GM21786 (cell line): Measurements from ENCODE around the gene C5orf22.
"Not testable (repeated sequence)": the region's sequence is repeated elsewhere in the genome, so short reads cannot be mapped to it uniquely, and the experiment has no call there.

Source experiments
- ATAC-seq: cut with Tn5 transposase; IDR thresholded peaks from one replicate; pipeline ENCODE4 v1.9.1; 2021; ENCODE audit not compliant: unreplicated experiment

Gene C5orf22

DNA sequence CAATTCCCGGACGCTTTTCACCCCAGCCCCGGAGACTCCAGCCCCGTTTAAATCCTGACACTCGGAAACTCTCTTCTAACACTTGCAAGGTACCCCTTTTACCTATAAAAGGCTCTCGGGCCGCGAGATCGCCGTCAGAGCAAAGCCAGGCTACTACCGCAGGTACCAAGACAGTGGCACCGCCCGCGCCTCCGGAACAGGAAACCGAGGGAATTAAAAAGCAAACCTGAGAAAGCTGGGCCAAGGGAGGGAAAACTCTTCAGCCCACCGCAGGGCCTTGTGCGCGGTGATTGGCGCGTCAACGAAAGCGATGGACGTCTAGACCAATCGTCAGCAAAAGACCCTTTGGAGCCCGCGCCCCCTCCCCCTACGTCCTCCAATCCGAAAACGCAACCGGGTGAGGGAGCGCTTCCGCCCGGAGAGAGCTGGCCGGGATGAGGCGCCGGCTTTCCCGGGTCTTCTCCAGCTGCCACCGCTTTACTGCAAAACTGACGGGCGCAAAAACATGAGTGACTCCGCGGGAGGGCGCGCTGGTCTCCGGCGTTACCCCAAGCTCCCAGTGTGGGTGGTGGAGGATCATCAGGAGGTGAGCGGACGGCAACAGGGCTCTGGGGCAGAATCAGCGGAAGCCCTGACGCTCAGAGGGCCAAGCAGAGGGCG is at the start of gene C5orf22, which contains the start of gene DROSHA:
Gene C5orf22, plus strand, starts transcription at position 414 of the 660 bp plus-strand sequence. Its CDS starts 92 bp downstream, at position 506.
Gene DROSHA, minus strand, starts transcription at position 206 of the 660 bp plus-strand sequence. CDS start 3,034 bp downstream, outside the sequence.
- peak; percentile 90 for ATAC-seq

DNA sequence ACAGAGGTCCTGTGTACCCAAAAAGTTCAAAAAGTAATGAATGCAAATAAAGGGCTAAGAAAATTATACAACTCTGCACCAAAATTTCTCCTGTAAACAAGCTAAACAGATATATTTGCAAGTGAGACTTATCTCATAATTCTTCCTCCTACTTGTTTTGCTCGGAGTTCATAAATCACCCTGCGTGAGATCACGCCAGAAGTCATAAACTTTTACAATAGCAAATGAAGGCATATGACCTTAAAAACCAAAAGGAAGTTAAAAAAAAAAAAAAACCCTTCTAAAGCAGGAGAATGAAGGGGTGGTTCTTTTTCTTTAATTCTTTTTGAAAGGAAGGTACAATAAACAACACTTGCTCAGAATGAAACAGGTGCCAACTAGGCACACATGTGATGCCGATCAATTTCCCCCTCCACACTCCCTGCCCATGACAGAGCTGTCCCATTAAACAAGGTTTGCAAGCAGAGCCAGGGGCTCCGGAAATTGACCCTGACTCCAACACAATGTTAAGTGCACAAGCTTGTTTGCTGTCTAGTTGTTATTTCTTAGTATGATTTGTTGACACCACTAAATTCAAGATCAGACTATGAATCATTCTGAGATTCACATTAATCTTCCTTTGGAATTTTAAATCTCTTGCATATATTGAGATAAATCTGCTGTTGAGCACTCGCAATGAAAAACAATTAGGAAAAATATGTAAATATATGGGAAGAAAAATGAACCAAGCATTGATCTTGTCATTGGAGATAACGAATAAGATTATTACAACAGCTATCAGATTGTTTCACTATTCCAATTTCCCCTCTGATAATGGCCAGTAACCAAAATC is 46.5 kb upstream of the C5orf22 start:
- no peak for ATAC-seq

DNA sequence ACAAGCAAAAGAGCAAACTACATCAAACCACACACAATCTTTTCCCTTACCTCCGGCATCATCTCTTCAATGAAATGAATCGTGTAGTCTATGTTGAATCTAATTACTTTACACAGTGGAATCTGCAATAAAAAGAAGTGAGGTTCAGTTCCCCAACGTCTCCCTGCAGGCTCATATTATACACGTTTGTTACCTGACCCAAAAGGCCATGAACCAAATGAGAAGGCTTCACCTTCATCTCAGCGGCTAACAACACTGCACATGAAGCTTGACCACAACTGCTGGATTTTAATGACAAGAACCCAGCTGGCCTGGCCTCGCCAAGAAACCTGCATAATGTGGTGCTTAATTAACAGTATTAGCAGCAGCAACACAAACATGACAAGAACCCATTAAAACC is 45.7 kb upstream of the C5orf22 start:
- no peak for ATAC-seq

DNA sequence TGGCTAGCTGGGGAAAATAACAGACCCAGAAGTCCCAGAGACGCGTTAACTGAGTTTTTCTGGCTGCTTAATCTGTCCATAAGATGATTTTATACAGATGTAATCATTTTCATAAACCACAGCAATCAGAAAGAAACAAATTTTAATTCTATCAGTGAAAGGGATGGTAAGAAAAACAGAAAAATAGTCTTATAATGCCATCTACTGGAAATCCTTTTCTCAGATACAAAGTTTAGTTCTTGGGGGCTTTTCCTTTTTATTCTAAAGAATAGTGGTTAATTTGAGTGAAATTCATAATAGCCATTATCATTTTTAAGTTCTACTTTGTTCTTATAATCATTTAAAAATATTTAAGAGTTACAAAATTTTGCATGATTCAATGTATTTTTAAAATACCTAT is 44.6 kb upstream of the C5orf22 start:
- ATAC-seq: no peak

DNA sequence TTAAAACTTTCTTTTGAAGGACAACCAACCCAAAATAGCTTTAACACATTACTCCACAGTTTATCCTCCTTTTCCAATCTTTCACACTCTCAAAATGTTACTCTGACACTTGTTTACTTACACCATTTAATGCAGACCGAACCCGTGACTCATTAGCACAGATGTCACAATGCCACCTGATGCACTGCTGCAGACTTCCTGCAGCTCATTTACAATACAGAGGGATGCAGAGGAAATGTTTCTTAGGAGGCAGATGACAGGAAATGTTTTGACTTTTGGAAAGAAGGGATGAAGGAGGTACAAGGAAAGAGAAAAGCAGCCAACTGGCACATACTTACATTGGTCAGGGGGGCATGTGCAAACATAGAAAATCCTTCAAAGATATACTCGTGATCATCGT is 39.2 kb upstream of the C5orf22 start:
- ATAC-seq: no peak

DNA sequence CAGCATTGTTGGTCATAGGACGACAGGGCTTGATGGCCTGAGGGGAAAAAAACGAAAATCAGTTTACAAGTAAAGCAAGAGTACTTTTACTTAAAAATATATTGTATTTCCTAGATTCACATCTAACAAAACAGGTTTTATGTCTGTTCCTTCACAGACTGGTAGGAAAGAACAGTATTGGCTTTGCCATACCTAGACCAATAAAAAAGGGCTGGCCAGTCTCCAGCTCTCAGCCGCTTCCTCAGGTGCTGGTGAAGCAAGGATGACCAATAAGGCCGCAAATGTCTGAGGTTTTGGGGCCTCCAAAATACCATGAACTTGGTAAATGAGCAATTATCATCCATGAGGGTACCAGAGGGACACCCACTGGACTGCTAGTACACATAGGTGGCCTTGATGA is 36.8 kb upstream of the C5orf22 start:
- no peak for ATAC-seq

DNA sequence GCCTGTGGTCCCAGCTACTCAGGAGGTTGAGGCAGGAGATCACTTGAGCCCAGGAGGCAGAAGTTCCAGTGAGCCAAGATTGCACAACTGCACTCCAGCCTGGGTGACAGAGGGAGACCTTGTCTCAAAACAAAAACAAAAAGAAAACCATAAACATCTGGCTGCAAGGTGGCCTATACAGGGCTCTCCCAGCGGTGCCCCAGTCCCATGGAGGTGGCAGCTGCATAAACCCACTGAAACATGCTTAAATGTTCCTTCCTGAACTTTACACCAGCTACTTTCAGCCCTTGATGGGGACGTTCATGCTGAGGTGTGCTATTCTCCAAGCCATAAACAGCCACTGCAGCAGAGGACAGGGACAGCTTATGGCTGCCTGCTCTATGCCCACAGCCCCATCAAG is 35.8 kb upstream of the C5orf22 start:
- no peak for ATAC-seq

DNA sequence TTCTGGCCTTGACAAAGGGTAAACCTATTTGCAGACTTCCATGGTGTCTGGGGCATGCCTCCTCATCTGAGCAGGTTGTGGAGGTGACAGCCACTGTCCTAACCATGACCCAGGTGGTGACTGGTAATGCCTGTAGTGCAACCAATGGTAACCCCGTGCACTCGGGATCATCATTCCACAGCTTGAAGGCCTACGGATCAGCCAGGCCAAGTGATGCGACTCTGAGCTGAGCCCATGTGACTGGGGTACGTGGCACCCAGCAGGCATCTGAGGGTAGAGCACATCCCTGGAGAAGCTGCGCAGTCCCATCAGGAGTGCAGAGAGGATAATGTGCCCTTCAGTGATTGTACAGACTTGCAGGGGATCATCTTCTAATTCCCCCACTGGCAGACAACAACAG is 35.2 kb upstream of the C5orf22 start:
- ATAC-seq: no peak

DNA sequence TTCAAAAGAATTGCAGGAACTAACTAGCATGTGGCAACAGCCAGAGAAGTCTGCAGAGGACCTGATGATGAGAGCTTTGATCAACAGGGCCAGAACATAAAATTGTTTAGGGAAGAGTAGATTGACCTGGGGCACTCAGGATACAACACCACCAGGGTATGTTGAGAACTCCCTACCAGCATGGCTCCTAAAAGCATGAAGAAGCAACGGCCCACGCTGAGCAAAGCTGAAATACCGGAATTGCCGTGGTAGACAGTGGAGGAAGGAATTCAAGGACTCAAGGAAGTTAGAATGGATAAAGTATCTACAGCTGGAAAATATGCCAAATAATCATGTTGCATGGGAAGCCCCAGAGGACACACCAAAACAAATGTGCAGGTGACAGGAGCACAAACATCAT is 31.8 kb upstream of the C5orf22 start:
- ATAC-seq: no peak

DNA sequence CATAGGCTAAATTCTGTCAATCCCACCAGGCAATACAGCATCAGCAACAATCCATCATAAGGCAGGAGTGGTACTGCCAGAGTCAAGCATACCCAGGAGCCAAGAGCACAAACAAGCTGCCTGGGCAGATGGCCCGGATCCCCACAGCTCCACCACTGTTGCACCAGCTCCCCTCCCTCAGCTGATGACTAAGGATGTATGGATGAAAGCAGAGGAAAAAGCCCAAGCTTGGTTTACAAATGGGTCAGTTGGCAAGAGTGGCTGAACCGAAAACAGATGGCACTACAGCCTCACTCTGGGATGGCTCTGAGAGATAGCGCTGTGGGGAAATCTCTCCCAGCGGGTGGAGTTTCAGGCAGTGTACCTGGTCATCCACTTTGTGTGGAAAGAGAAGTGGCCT is 29.6 kb upstream of the C5orf22 start:
- ATAC-seq: no peak

DNA sequence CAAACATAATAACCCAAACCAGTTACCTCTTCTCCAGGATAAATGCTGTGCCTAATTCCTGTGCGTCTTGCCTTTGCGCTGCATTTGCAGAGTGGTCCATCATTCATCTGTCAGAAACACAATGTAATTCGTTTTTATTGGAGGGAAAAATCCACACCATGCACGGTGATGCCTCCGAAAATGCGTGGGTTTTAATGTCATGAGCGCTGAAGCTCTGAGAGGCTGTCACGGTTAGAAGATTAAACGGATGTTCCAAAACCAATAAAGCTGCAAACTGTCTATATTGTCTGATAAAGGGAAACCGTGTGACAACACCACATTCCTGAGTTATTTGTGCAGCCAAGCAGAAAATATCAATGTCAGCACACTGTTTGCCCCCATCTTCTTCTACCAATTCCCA is 27.6 kb upstream of the C5orf22 start:
- ATAC-seq: no peak

DNA sequence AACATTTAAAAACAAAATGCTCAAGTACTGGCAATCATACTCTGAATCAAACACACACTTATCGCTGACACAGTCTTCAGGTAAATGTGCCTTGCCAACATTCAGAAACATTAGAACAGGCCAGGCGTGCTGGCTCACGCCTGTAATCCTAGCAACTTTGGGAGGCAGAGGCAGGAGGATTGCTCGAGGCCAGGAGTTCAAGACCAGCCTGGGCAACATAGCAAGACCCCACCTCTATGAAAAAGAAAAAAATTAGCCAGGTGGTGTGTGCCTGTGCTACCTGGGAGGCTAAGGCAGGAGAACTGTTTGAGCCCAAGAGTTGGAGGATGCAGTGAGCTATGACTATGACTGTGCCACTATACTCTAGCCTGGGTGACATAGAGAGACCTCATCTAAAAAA is 20.8 kb upstream of the C5orf22 start:
- ATAC-seq: no peak

DNA sequence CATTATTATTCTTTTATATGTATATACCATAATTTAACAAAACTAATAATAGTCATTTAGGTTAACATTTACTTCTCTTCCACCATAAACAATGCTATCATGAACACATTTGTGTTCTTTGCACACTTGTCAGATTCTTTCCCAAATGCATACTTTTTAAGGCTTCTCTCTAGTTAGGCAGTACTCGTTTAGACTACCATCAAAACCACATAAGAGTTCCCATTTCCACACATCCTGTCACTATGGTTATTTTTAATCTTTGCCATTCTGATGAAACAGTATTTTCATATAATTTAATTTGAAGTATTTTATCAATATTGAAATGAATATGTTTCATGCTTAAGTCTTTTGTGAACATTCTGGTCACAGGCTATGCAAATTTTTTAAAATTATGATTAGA is 15.3 kb upstream of the C5orf22 start:
- ATAC-seq: no peak

DNA sequence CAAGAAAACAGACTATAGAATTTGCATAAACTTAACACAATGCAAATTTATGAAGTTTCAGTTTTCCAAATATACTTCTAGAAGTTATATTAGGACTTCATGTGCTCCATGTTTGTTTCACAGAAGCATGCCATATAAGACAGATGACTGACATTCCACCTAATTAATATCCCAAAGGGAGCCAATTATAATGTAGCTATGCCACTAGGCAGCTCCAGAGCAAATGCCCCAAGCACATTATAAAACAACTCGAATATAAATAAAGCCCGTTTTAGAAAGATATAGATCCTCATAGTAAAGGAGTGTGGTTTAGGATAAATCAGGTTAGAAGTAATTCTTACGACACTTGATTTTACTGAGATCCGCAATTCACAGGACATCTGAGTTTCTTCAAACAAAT is 9.1 kb upstream of the C5orf22 start:
- no peak for ATAC-seq

DNA sequence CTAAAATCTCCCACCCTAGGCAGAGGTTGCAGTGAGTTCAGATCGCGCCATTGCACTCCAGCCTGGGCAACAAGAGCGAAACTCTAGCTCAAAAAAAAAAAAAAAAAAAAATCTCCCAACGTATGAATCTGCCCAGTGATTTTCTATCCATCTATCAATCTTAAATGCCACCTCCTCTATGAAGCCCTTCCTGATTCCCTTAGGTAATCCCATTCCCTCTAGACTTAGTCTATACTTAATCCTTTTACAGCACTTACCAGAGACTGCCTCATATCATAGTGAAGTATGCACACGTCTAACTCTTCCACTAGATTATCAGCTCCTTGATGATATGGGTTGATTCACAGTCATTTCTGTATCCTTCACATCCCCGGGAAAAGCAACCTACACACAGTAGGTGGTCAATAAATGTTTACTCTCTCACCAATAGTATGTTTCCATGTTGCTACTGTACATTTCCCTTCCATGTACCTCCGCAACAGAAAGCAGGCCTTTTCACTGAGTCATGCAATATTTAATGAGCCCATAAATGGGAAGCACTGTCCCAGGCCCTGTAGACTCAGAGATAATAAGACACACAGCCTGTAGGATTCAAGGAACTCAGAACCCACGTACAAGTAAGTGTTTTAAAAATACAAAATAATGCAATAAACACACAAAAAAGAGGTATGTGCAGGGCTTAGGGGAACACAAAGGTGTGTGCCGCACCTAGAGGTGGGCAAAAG is 1.4 kb upstream of the C5orf22 start:
- ATAC-seq: no peak

DNA sequence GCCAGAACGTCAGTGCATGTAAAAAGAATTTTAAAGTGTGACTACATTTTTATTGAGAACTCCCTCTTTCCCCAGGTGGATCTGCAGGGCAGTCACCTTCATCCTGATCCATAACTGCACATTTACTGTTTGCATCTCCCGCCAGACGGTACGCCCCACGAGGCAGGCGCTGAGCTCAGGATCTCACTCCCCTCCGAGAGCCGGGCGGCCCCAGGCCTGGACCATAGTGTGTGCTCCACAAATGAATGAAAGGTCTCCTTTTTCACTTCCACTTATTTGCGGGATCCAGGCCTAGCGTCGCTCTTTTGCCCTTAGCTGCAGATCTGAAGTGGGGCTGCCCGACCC is 586 bp upstream of the C5orf22 start:
- ATAC-seq: peak; percentile 18

DNA sequence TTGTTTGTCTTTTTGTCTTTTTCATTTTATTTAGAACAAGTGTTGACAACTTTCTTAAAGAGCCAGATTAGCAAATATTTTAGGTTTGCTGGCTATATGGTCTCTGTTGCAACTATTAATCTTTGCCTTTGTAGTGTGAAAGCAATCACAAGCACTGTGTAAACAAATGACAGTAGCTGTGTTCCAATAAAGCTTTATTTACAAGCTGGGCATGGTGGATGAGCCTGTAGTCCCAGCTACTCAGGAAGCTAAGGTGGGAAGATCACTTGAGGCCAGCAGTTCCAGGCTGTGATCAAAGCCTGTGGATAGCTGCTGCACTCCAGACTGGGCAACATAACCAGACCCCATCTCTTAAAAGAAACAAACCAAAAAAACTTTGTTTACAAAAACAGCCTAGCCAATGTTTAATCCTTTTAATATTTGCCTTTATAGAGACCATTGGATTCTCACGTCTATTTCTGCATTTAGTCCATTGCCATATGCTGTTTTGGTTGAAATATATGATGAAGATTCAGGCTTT is 2.5 kb downstream of the C5orf22 start:
- ATAC-seq: no peak

DNA sequence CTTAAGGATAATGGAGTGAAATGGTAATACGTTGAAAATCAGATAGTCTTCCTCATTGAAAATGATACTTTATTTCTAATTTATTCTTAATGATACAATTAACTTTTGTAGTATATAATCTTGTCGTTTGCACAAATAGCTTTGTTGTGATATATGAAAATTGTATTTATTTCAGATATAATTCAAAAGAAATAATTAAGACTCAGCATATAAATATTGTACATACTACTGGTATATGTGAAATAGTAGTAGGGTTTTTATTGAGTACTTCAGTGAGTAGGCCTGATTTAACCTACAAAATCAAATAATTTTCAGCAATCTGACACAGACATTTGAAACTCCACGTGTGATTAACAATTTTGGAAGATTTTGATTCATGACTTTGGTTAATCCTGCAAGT is 4.8 kb downstream of the C5orf22 start:
- ATAC-seq: no peak

DNA sequence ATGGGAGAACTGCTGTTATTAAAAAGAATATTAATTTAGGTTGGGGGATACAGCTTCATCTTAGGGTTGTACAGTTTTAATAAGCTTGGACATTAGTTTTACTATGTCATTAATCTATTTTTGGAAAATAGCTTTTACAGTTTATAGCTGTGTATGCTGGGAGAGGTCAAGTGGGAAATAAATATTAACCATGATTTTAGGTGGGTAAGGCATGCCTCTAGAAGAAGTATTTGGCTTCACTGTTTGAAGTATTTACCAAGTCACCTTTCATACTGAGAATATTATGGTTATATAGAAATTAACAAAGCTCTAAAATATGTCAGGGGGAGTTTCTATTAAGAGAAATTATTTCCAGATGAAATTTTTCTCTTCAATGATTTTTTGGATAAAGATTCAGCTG is 5.2 kb downstream of the C5orf22 start:
- ATAC-seq: no peak

DNA sequence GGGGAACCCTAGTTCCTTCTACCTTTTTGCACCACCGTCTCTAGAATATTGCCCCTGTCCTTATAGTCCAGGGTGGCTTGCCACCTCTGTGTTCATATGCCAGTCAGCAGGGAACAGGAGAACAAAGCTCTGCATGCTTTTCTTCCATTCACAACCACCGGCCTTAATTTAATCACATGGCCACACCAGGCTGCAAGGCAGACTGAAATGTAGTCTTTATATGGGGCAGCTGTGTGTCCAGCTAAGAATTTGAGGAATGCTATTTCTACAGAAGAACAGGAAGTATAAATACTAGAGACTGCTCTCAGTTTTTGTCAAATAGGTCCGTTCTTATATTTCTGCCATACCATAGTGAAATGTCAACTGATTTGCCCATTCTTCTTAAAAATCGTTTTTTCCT is 5.8 kb downstream of the C5orf22 start:
- ATAC-seq: no peak

DNA sequence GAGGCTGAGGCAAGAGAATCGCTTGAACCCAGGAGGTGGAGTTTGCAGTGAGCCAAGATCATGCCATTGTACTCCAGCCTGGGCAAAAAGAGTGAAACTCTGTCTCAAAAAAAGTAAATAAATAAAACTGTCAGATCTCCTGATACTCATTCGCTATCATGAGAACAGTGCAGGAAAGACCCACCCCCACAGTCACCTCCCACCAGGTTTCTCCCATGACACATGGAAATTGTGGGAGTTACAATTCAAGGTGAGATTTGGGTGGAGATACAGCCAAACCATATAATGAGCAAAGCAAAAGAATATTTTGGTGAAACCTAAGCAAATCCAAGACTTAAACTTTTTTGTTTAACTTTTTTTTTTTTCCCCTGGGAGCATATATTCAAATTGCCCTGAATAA is 17.0 kb downstream of the C5orf22 start:
- not testable (repeated sequence) for ATAC-seq

DNA sequence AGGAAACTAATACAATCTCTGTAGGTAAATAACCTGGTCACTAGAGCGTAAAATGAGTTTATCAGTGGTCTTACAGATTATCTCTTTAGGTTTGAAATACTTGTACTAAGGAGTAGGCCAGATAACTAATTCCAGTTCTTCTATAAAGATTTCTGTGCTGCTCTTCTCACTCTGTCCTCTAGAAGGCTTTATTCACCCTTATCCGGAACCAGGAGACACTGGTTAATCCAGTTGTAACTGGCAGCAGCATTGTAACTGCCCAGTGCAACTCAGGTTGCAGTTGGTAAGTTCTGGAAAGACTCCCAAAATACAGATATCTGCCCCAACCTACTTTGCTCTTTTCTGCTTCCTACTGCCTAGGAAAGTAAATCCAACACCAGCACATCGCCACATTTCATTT is 19.8 kb downstream of the C5orf22 start:
- ATAC-seq: no peak
